Germinal center (tissue), 1 donor: ENCODE results near the gene APOL6.
"Not testable (repeated sequence)": the region's sequence is repeated elsewhere in the genome, so short reads cannot be mapped to it uniquely, and the experiment has no call there.

Experiments used
- DNase-seq: peaks from one replicate; pipeline ENCODE4 v3.0.0; 2012; ENCODE audit warnings: mixed read lengths, low spot score

Gene APOL6

DNA sequence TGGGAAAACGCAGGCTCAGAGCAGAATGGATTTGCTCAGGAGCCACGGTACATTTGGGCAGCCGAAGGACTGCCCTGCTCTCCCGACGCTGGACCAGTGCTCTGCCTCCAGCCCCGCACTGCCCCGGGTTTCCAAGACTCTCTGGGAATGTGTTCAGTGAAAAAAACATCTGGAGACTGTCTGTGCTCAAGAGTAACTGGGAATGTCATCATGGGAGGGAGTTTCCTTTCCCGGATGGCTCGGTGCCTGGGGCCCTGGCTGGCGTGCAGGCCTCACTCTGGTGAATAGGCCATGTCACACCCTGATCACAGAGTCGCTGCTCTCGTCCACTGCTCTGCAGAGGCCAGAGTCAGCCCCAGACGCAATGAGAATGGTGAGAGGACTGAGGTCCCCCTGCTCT is 9.8 kb upstream of the APOL6 start:
- no peak for DNase-seq

GRCh38 chr22:35641494-35642120 is 6.6 kb upstream of the APOL6 start:
- no peak for DNase-seq

GRCh38 chr22:35642305-35642741 is 5.9 kb upstream of the APOL6 start:
- DNase-seq, result no peak

DNA sequence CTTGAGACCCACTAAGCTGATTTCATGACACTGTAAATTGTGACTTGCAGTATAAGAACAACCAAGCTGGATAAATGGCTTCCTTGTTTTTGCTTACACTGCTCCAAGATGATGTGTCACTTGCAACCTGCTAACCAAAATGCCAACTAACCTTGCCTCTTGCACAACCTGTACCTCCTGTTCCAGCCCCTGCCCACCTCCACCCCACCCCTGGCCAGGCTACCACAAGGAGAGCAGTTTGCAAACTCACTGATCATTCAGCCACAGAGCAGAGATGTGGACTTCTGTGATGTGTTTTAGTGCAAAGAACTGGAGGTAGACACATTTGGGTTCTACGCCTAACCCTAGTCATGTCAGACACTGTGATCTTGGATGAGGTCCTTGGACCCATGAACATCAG is 4.3 kb upstream of the APOL6 start:
- no peak for DNase-seq

GRCh38 chr22:35645646-35646045 is 2.6 kb upstream of the APOL6 start:
- no peak for DNase-seq

- DNase-seq, result no peak
Measured at GRCh38 chr22:35649026-35649553, 844 bp downstream of the APOL6 start.

DNA sequence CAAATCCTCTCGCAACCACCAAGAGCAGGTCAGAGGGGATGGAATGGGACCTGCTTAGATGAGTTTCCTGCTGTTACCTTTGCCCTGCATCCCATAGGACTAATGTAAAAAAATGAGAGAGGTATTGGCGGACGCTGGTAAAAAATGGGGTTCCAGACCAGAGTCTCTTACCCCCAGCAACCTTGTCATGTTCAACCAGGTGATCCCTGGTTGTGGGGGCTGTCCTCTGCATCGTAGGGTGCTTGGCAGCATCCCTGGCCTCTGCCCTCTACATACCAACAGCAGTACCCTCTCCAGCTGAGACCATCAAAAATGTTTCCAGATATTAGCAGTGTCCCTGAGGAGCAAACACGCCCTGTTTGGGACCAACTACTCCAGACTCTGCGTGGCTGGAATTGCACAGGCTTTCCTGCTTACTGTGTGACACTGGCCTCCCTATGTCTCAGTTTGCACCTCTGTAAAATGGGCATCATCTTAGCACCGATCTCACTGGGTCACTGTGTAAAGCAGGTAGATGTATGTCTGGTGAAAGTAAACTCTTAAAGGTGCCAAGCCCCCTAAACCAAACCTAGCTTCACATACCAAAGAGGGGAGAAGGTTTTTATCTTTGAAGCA is 1.5 kb downstream of the APOL6 start:
- DNase-seq, result no peak

- DNase-seq, result no peak
Measured at GRCh38 chr22:35651085-35651484, 2.8 kb downstream of the APOL6 start.

GRCh38 chr22:35653824-35654223 is 5.6 kb downstream of the APOL6 start:
- no peak for DNase-seq

DNA sequence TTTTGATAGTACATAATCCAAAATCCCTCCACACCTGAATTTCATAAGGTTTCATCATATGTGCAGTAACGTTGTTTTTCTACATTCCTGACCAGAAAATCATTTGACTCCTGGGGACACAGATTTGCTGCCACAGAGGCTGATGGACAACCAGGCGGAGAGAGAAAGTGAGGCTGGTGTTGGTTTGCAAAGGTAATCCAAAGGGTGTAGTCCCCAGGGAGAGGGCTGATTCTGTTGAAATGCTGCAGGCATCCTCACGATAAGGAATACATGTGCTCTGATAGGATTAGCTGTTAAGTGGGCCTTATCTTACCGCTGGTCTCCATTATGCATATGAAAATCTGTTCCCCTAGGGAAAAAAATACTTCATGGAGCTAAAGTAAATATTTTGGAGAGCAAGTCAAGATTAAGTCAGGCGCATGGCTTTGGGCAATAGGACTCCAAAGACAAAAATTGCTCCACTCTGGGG is 8.1 kb downstream of the APOL6 start:
- DNase-seq, result no peak

- no peak for DNase-seq
Measured at GRCh38 chr22:35657571-35658312, 9.5 kb downstream of the APOL6 start.

- no peak for DNase-seq
Measured at GRCh38 chr22:35660291-35661127, 12.3 kb downstream of the APOL6 start.

GRCh38 chr22:35661464-35661863 is 13.2 kb downstream of the APOL6 start:
- no peak for DNase-seq

DNA sequence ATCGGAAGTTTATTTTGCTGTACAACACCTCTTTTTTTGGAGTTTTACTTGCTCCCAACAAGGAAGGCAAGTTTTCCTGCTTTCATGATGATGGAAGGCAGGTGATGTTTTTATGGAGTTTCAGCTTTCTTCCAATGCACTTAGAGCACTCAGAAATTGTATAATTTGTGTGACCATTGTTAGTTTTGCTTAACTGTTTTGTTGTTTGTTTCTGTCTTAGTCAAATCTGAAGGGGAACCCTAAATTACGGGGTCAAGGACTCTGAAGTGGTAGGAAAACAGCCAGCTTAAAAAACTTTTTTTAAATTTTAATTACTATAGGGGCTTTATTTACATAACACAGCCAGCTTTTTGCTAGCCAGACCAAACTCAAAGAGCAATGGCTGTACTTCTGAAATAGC is 14.7 kb downstream of the APOL6 start:
- no peak for DNase-seq

DNA sequence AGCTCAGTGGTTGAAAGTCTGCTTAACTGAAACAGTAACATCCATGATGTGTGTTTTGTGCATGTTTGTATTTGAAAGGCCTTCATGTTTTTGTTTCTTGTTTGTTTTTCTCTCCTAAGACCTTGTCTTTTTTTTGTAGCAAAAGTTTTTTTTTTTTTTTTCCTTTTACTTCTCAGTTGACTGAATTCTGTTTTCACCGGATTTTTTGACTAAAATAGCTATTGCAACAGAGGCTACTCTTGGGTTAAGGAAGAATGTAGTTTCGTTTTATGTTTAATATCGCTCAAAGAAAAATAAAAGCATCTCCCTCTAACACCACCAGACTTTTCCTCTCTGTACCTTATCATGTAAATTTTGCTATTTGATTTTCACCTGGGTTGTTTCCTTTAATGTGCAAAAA is 15.1 kb downstream of the APOL6 start:
- no peak for DNase-seq

GRCh38 chr22:35664955-35665587 is 16.8 kb downstream of the APOL6 start:
- DNase-seq, result no peak

- DNase-seq, result not testable (repeated sequence)
Measured at GRCh38 chr22:35666699-35667098, 18.5 kb downstream of the APOL6 start.

DNA sequence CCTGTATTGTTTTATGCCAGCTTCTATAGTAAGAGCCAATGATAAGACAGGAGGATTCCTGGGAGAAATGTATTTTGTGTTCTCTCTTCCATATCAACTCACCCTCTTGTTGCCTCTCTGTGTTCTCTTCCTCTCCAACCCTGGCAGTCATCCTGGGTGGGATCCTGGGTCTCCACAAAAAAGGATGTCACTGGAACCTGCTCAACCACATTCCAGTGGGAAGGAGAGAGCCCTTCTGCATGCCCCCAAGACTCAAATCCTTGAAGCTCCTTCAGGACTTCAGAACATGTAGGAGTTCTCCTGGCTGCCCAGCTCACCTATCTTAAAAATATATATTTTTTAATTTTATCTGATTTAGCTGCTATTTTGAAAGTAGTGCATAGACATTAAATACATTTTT is 26.1 kb downstream of the APOL6 start:
- no peak for DNase-seq

- not testable (repeated sequence) for DNase-seq
Measured at GRCh38 chr22:35676065-35676464, 27.8 kb downstream of the APOL6 start.

DNA sequence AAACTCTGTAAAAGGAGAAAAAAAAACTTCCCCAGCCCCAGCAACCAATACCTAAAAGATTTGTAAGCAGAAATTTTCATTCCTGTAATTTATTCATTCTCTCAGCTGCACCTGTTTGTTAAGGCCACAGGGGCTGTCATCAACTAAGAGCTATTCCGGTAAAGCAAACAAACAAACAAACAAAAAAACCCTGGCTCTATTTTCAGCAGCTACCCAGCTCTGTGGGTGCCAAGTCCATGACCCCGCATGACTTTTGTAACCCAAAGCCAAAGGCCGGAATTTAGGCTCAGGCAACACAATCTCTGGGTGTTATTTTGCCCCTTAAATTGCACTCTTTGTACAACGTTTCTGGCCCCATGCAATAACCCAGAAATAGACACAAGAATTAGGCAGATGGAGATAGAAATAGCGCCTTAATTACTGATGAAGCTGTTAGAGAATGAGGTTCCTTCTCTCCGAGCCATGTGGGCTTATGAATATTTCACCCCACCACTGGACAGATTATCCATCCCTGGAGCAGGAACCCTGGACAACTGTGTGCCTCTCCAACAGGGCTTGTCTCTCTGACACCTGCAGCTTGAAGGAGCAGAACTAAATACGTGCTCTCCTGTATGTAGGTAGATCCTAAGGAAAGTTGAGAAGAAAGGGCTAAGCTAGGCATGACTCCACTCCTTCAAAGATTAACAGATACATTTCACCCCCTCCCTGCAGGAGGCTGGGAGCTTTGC is 29.4 kb downstream of the APOL6 start:
- DNase-seq, result no peak

GRCh38 chr22:35678836-35679235 is 30.6 kb downstream of the APOL6 start:
- DNase-seq, result no peak
